H1 (cell line): ENCODE measurements around the gene KRTAP10-5. TPM values are rescaled to one million over a fixed set of nuclear protein-coding genes. Genes with fewer than 3 reads are reported as not detected.

Source experiments
- CTCF ChIA-PET: fragments of 300-600 bp; sonication (Branson Sonifier 250); formaldehyde crosslinking; loops from one replicate; lab custom pipeline; 2021; ENCODE audit not compliant: partially characterized antibody; lab: Charles Lee
- POLR2A ChIA-PET: fragments of 300-600 bp; sonication (Branson Sonifier 250); formaldehyde crosslinking; loops from one replicate; lab custom pipeline; 2021; ENCODE audit warnings: inconsistent platforms; ENCODE audit not compliant: partially characterized antibody; lab: Charles Lee
- DNase-seq, 2 experiments: peaks; one replicate each; pipeline versions ENCODE4 v3.0.0 to v3.0.0-alpha.2; 2010 to 2022; ENCODE audit warnings: low spot score in 2 of 2, low read depth in 1 of 2, mixed read lengths in 1 of 2
- FAIRE-seq: peaks from 2 replicates; lab custom pipeline; 2011; peaks lifted over from hg19 to GRCh38; lab: Jason Lieb, UNC
- H2AFZ ChIP-seq: 2 replicates; pipeline ENCODE4 v1.8.1; 2012; ENCODE audit warnings: low read length, inconsistent platforms
- H2AK5ac ChIP-seq: 2 replicates; pipeline ENCODE4 v1.6.1; 2013; ENCODE audit warnings: low read depth, low read length
- H2BK120ac ChIP-seq: replicated peaks from 2 replicates; pipeline ENCODE3; 2013; ENCODE audit warnings: low read depth, low read length, inconsistent platforms
- H2BK12ac ChIP-seq: 2 replicates; pipeline ENCODE4 v1.6.1; 2013; ENCODE audit warnings: low read depth, low read length
- H2BK15ac ChIP-seq: 2 replicates; pipeline ENCODE4 v1.6.1; 2013; ENCODE audit warnings: low read length
- H2BK20ac ChIP-seq: 2 replicates; pipeline ENCODE4 v1.6.1; 2013; ENCODE audit warnings: low read length
- H2BK5ac ChIP-seq: 2 replicates; pipeline ENCODE4 v1.6.1; 2013; ENCODE audit warnings: low read depth, low read length
- H3K14ac ChIP-seq: 2 replicates; pipeline ENCODE4 v1.6.1; 2013; ENCODE audit warnings: inconsistent platforms; ENCODE audit not compliant: insufficient read length
- H3K18ac ChIP-seq: 2 replicates; pipeline ENCODE4 v1.6.1; 2013; ENCODE audit warnings: low read length; ENCODE audit errors: extremely low read depth
- H3K23ac ChIP-seq: 2 replicates; pipeline ENCODE4 v1.6.1; 2013; ENCODE audit warnings: inconsistent platforms; ENCODE audit not compliant: insufficient read length
- H3K23me2 ChIP-seq: 2 replicates; pipeline ENCODE4 v1.6.1; 2013; ENCODE audit warnings: low read depth, low read length
- H3K27ac ChIP-seq: 2 replicates; pipeline ENCODE4 v1.6.1; 2011; ENCODE audit warnings: low read depth, low read length, inconsistent platforms
- H3K27me3 ChIP-seq, 4 experiments: replicated peaks in 1 of 4; 1 replicate in 1 of 4; 2 replicates in 3 of 4; pipeline versions ENCODE4 v1.6.1 to v1.8.1; 2011 to 2013; ENCODE audit warnings: low read length in 3 of 4, mild to moderate bottlenecking in 3 of 4, inconsistent platforms in 2 of 4, mixed read lengths in 2 of 4, moderate library complexity in 1 of 4; ENCODE audit not compliant: control insufficient read depth in 3 of 4, insufficient read depth in 3 of 4; ENCODE audit errors: extremely low read depth in 1 of 4
- H3K36me3 ChIP-seq, 4 experiments: 2 replicates each; pipeline versions ENCODE4 v1.6.1 to v1.8.1; 2011 to 2013; ENCODE audit warnings: mild to moderate bottlenecking in 4 of 4, low read length in 3 of 4, moderate library complexity in 2 of 4, control low read depth in 1 of 4, inconsistent platforms in 1 of 4; ENCODE audit not compliant: insufficient read depth in 4 of 4, control insufficient read depth in 2 of 4
- H3K4ac ChIP-seq: replicated peaks from 2 replicates; pipeline ENCODE3; 2013; ENCODE audit warnings: low read length, low read depth, mixed read lengths, inconsistent platforms; ENCODE audit not compliant: insufficient read length
- H3K4me1 ChIP-seq, 4 experiments: replicated peaks in 1 of 4; 1 replicate in 1 of 4; 2 replicates in 3 of 4; pipeline versions ENCODE4 v1.6.1 to v1.8.1; 2011 to 2013; ENCODE audit warnings: low read length in 3 of 4, inconsistent platforms in 2 of 4, mixed read lengths in 1 of 4; ENCODE audit not compliant: insufficient read depth in 4 of 4, control insufficient read depth in 3 of 4
- H3K4me2 ChIP-seq, 2 experiments: 2 replicates each; pipeline versions ENCODE4 v1.6.1 to v1.8.1; 2011 to 2013; ENCODE audit warnings: low read depth in 2 of 2, low read length in 2 of 2, control low read depth in 1 of 2, inconsistent platforms in 1 of 2, mild to moderate bottlenecking in 1 of 2; ENCODE audit not compliant: insufficient read depth in 1 of 2
- H3K4me3 ChIP-seq, 4 experiments: fragments of 200-600, 300-600 bp in 1 of 4; sonication (generic), shearing (Covaris generic), sonication (Bioruptor Twin) in 1 of 4; 2 replicates each; pipeline versions ENCODE4 v1.5.1 to v1.8.1; 2011 to 2016; ENCODE audit warnings: low read length in 4 of 4, low read depth in 3 of 4, control low read depth in 2 of 4, inconsistent platforms in 2 of 4, mild to moderate bottlenecking in 2 of 4, mixed read lengths in 1 of 4, moderate library complexity in 1 of 4; ENCODE audit not compliant: insufficient read depth in 2 of 4; ENCODE audit errors: extremely low read depth in 1 of 4
- H3K56ac ChIP-seq: replicated peaks from 2 replicates; pipeline ENCODE3; 2013; ENCODE audit warnings: low read depth, mild to moderate bottlenecking, mixed read lengths, low read length, inconsistent platforms; ENCODE audit not compliant: insufficient read length
- H3K79me1 ChIP-seq: 2 replicates; pipeline ENCODE4 v1.6.1; 2013; ENCODE audit warnings: low read depth, low read length, control low read depth
- H3K79me2 ChIP-seq, 2 experiments: 2 replicates each; pipeline versions ENCODE4 v1.6.1 to v1.8.1; 2012 to 2013; ENCODE audit warnings: low read length in 2 of 2, mild to moderate bottlenecking in 2 of 2, inconsistent platforms in 1 of 2; ENCODE audit not compliant: insufficient read depth in 2 of 2, control insufficient read depth in 1 of 2
- H3K9ac ChIP-seq, 4 experiments: replicated peaks in 1 of 4; 1 replicate in 1 of 4; 2 replicates in 3 of 4; pipeline versions ENCODE4 v1.6.1 to v1.8.1; 2011 to 2013; ENCODE audit warnings: low read depth in 3 of 4, low read length in 3 of 4, control low read depth in 2 of 4, mild to moderate bottlenecking in 2 of 4, moderate library complexity in 2 of 4, inconsistent platforms in 1 of 4; ENCODE audit errors: extremely low read depth in 1 of 4
- H3K9me3 ChIP-seq, 2 experiments: 2 replicates each; pipeline versions ENCODE4 v1.6.1 to v1.8.1; 2012 to 2013; ENCODE audit warnings: mild to moderate bottlenecking in 2 of 2, moderate library complexity in 2 of 2, control low read depth in 1 of 2, inconsistent platforms in 1 of 2, low read depth in 1 of 2, low read length in 1 of 2, mixed read lengths in 1 of 2; ENCODE audit not compliant: insufficient read depth in 2 of 2
- H4K20me1 ChIP-seq, 2 experiments: replicated peaks in 1 of 2; 2 replicates each; pipeline versions ENCODE3 to v1.8.1; 2011 to 2013; ENCODE audit warnings: inconsistent platforms in 2 of 2, low read length in 2 of 2, mild to moderate bottlenecking in 1 of 2; ENCODE audit not compliant: insufficient read depth in 2 of 2, control insufficient read depth in 1 of 2
- H4K5ac ChIP-seq: 2 replicates; pipeline ENCODE4 v1.6.1; 2013; ENCODE audit warnings: low read length, low read depth, mixed read lengths, inconsistent platforms; ENCODE audit not compliant: insufficient read length
- H4K8ac ChIP-seq: 2 replicates; pipeline ENCODE4 v1.8.0; 2013; ENCODE audit warnings: mild to moderate bottlenecking, moderate library complexity, low read length, inconsistent platforms; ENCODE audit not compliant: insufficient read depth; ENCODE audit errors: extremely low read depth
- H4K91ac ChIP-seq: replicated peaks from 2 replicates; pipeline ENCODE3; 2013; ENCODE audit warnings: low read length, mixed read lengths, inconsistent platforms; ENCODE audit not compliant: insufficient read length
- CREB1 ChIP-seq: IDR thresholded peaks from 2 replicates; pipeline ENCODE4 v1.6.1; 2012; ENCODE audit warnings: inconsistent platforms
- KDM1A ChIP-seq: fragments of 200-600, 300-600 bp; sonication (generic); IDR thresholded peaks from 2 replicates; pipeline ENCODE4 v1.7.1; 2016; ENCODE audit warnings: mild to moderate bottlenecking, low read length, borderline replicate concordance
- MAFK ChIP-seq: IDR thresholded peaks from 2 replicates; pipeline ENCODE4 v1.6.1; 2012; ENCODE audit warnings: low read depth, mild to moderate bottlenecking, improper control_type of control experiment, low read length
- RAD21 ChIP-seq, 2 experiments: IDR thresholded peaks in 1 of 2; conservative IDR thresholded peaks in 1 of 2; 2 replicates each; pipeline ENCODE4 v1.6.1; 2011; ENCODE audit warnings: low read depth in 2 of 2, low read length in 2 of 2, improper control_type of control experiment in 1 of 2, inconsistent platforms in 1 of 2, mild to moderate bottlenecking in 1 of 2, moderate library complexity in 1 of 2
- SIRT6 ChIP-seq: IDR thresholded peaks from one replicate; pipeline ENCODE4 v1.7.1; 2012; ENCODE audit warnings: low read length, inconsistent platforms
- SIX5 ChIP-seq: IDR thresholded peaks from 2 replicates; pipeline ENCODE4 v1.6.1; 2011; ENCODE audit warnings: mild to moderate bottlenecking, low read depth, low read length
- ZNF274 ChIP-seq: IDR thresholded peaks from 2 replicates; pipeline ENCODE4 v1.7.0; 2012; ENCODE audit warnings: low read length, borderline replicate concordance; ENCODE audit errors: extremely low read depth
- WGBS, 2 experiments: shearing (Covaris generic) in 1 of 2; methylation state at CpG; one replicate each; pipeline versions ENCODE4 v1.1.6 to v1.1.7; 2013 to 2015; ENCODE audit warnings: low lambda C conversion rate in 2 of 2, mixed read lengths in 2 of 2, inconsistent platforms in 1 of 2, low coverage in 1 of 2, missing lambda C conversion rate in 1 of 2; ENCODE audit not compliant: insufficient replicate concordance in 2 of 2, insufficient coverage in 1 of 2, insufficient read length in 1 of 2; ENCODE audit errors: extremely low coverage in 1 of 2, missing lambda C conversion rate in 1 of 2; 5-methylcytosine and 5-hydroxymethylcytosine counted together
- polyA plus RNA-seq, 7 experiments: library from polyadenylated mRNA; depleted of rRNA in 3 of 7; stranded (reverse) in 5 of 7; unstranded in 2 of 7; fragments of >200 nt in 5 of 7; fragments of 200-250 nt in 2 of 7; gene quantifications; 1 replicate in 5 of 7; 2 replicates in 1 of 7; 4 replicates in 1 of 7; pipeline versions ENCODE4 v1.2.1 to v1.2.3, GENCODE V29; 2011 to 2013; ENCODE audit warnings: missing spikeins in 2 of 7, mixed read lengths in 2 of 7
- total RNA-seq: library from RNA; stranded (reverse); fragmentation: NEBNext Ultra II Directional; extraction: Animal tissue kit (Norgen Biotek cat#: 25700); gene quantifications from 2 replicates; pipeline ENCODE4 v1.2.1, GENCODE V29; 2021
- TF ChIP-seq, protein P1 (sequence below): IDR thresholded peaks from 2 replicates; pipeline ENCODE4 v1.6.1; 2012; ENCODE audit warnings: inconsistent platforms
- TF ChIP-seq, protein P2 (sequence below), 3 experiments: IDR thresholded peaks; 1 replicate in 2 of 3; 2 replicates in 1 of 3; pipeline versions ENCODE4 v1.5.1 to v1.6.1; 2011; ENCODE audit warnings: low read length in 3 of 3, mild to moderate bottlenecking in 3 of 3, inconsistent platforms in 2 of 3, low read depth in 1 of 3, moderate library complexity in 1 of 3; ENCODE audit not compliant: insufficient read depth in 1 of 3; ENCODE audit errors: control extremely low read depth in 1 of 3

KRTAP10-5 gene
- total and polyA plus RNA-seq, 2 of the 8 experiments (the other 6 are each of a cell fraction or from before 2014, with no cell fraction given), result 0.09 TPM; not detected in 1

DNA sequence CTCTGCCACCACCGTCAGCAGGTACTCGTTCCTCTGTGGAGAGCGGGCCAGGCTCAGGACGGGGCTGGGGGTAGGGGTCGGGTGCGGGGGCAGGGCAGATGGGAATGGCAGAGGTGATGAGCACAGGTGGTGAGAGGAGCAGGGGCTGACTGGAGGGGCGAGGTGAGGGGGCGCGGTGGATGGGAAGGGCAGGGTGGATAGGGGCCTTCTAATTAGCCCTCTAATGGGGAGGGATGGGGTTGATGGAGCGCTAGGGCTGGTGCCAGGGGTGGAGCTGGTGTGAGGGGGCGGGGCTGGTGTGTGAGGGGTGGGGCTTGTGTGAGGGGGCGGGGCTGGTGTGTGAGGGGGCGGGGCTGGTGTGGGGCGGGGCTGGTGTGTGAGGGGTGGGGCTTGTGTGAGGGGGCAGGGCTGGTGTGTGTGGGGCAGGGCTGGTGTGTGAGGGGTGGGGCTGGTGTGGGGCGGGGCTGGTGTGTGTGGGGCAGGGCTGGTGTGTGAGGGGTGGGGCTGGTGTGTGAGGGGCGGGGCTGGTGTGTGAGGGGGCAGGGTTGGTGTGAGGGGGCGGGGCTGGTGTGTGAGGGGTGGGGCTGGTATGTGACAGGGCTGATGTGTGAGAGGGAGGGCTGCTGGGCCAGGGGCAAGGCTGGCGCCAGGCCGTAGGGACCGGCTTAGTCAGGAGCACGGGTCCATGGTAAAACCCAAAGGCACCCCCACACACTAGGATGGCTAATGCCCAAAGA is 46.3 kb downstream of the KRTAP10-5 start:
- no peak overlapping the region for H3K18ac ChIP-seq
- no peak overlapping the region for H2BK5ac ChIP-seq
- H2BK15ac ChIP-seq, result no peak overlapping the region
- no peak overlapping the region for H3K9ac ChIP-seq
- no peak overlapping the region for H2BK120ac ChIP-seq
- no peaks in the 10 kb centered on the region for H3K9me3 ChIP-seq
- H3K4me1 ChIP-seq, result peaks cover 0 to 3% (median 0%) of the 10 kb centered on the region in 4 experiments; a peak in 1 of 7 replicates
- H3K14ac ChIP-seq, result no peak overlapping the region
- no peaks in the 10 kb centered on the region for H3K79me2 ChIP-seq
- H3K27ac ChIP-seq, result no peak overlapping the region
- H2BK12ac ChIP-seq, result peak overlapping the region; percentile 9; the same call in 1 of the 2 replicates
- POLR2A ChIA-PET, result interaction anchor here (0.6 kb wide), 1 partner anchor 235 kb away, joined by 3 read pairs; no protein-coding TSS in a partner anchor
- no peak overlapping the region for H4K91ac ChIP-seq
- no peak overlapping the region for H2AFZ ChIP-seq
- no peaks in the 10 kb centered on the region for H3K27me3 ChIP-seq
- no peak overlapping the region for H3K4me2 ChIP-seq
- H3K23me2 ChIP-seq, result peaks cover 4% of the 10 kb centered on the region; the same call in 1 of the 2 replicates
- H3K23ac ChIP-seq, result no peak overlapping the region
- H3K56ac ChIP-seq, result no peak overlapping the region
- H4K8ac ChIP-seq, result no peak overlapping the region
- no peak for DNase-seq
- no peaks in the 10 kb centered on the region for H3K36me3 ChIP-seq
- WGBS, 2 experiments, result 92% methylated on average over 8 of the region's 21 CpGs; no CpG with 5 or more reads in 1 of the 2 experiments
- CTCF ChIA-PET, result interaction anchor here (0.7 kb wide), 1 partner anchor 226 kb away, joined by 3 read pairs; no protein-coding TSS in a partner anchor
- no peak overlapping the region for H3K4me3 ChIP-seq
- H3K4ac ChIP-seq, result no peak overlapping the region
- H2AK5ac ChIP-seq, result no peak overlapping the region
- H2BK20ac ChIP-seq, result no peak overlapping the region
- no peak for FAIRE-seq
- H4K5ac ChIP-seq, result no peak overlapping the region
- H3K79me1 ChIP-seq, result no peaks in the 10 kb centered on the region
- H4K20me1 ChIP-seq, result peaks cover 0 to 2% of the 10 kb centered on the region in 2 experiments
- TF ChIP-seq KDM1A (no peak), CREB1 (no peak), MAFK (no peak), SIX5 (no peak), RAD21 (IDR thresholded peaks at IDR 0.05 in 1 of 2, conservative IDR thresholded peaks at IDR 0.05 in 1 of 2; ENCODE audit: low read depth in 2 of 2, low read length in 2 of 2) (no peak), SIRT6 (no peak), ZNF274 (no peak)
- TF ChIP-seq, protein P1, sequence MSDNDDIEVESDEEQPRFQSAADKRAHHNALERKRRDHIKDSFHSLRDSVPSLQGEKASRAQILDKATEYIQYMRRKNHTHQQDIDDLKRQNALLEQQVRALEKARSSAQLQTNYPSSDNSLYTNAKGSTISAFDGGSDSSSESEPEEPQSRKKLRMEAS, result no peak
- TF ChIP-seq, protein P2, sequence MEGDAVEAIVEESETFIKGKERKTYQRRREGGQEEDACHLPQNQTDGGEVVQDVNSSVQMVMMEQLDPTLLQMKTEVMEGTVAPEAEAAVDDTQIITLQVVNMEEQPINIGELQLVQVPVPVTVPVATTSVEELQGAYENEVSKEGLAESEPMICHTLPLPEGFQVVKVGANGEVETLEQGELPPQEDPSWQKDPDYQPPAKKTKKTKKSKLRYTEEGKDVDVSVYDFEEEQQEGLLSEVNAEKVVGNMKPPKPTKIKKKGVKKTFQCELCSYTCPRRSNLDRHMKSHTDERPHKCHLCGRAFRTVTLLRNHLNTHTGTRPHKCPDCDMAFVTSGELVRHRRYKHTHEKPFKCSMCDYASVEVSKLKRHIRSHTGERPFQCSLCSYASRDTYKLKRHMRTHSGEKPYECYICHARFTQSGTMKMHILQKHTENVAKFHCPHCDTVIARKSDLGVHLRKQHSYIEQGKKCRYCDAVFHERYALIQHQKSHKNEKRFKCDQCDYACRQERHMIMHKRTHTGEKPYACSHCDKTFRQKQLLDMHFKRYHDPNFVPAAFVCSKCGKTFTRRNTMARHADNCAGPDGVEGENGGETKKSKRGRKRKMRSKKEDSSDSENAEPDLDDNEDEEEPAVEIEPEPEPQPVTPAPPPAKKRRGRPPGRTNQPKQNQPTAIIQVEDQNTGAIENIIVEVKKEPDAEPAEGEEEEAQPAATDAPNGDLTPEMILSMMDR (IDR thresholded peaks at IDR 0.05; ENCODE audit: control extremely low read depth in 1 of 3, insufficient read depth in 1 of 3, low read depth in 1 of 3, low read length in 3 of 3), result no peak
